HepG2 (cell line): Measurements from ENCODE around the gene ZNF618. TPM values are rescaled to one million over a fixed set of nuclear protein-coding genes. Genes with fewer than 3 reads are reported as not detected.

ENCODE experiments used
- ATF6 ChIP-seq: sonication (generic); formaldehyde crosslinking; conservative IDR thresholded peaks from 2 replicates; pipeline ENCODE4 v1.4.0; 2020; ENCODE audit warnings: missing genetic modification reagents
- BCLAF1 ChIP-seq: fragments of 450-650 bp; IDR thresholded peaks from 2 replicates; pipeline ENCODE4 v1.6.1; 2017; ENCODE audit warnings: mild to moderate bottlenecking
- FOXJ3 ChIP-seq: sonication (generic); formaldehyde crosslinking; IDR thresholded peaks from 2 replicates; pipeline ENCODE4 v1.4.0; 2020; ENCODE audit warnings: missing genetic modification reagents, mild to moderate bottlenecking, borderline replicate concordance
- FOXK1 ChIP-seq: sonication (generic); formaldehyde crosslinking; IDR thresholded peaks from 2 replicates; pipeline ENCODE4 v1.4.0; 2020; ENCODE audit warnings: low read depth, missing genetic modification reagents, borderline replicate concordance
- HIVEP1 ChIP-seq: sonication (generic); formaldehyde crosslinking; IDR thresholded peaks from 2 replicates; pipeline ENCODE4 v1.4.0; 2020; ENCODE audit warnings: mild to moderate bottlenecking, missing genetic modification reagents
- MTERF4 ChIP-seq: sonication (generic); formaldehyde crosslinking; IDR thresholded peaks from 2 replicates; pipeline ENCODE4 v1.8.0; 2023; ENCODE audit warnings: mild to moderate bottlenecking, missing genetic modification reagents
- PHB2 ChIP-seq: fragments of 450-650 bp; IDR thresholded peaks from 2 replicates; pipeline ENCODE4 v1.6.1; 2018; ENCODE audit not compliant: partially characterized antibody
- RXRB ChIP-seq: IDR thresholded peaks from 2 replicates; pipeline ENCODE4 v1.6.1; 2016; ENCODE audit warnings: borderline replicate concordance, missing genetic modification reagents, missing compliant biosample characterization
- SKIL ChIP-seq: sonication (generic); formaldehyde crosslinking; IDR thresholded peaks from 2 replicates; pipeline ENCODE4 v1.8.0; 2022; ENCODE audit warnings: missing genetic modification reagents, mild to moderate bottlenecking, moderate library complexity, borderline replicate concordance
- THAP7 ChIP-seq: sonication (generic); formaldehyde crosslinking; IDR thresholded peaks from 2 replicates; pipeline ENCODE4 v1.8.1; 2023; ENCODE audit warnings: mild to moderate bottlenecking, missing genetic modification reagents
- ZFP37 ChIP-seq: sonication (generic); formaldehyde crosslinking; IDR thresholded peaks from 2 replicates; pipeline ENCODE4 v1.4.0; 2020; ENCODE audit warnings: missing genetic modification reagents, borderline replicate concordance
- ZFP82 ChIP-seq: sonication (generic); formaldehyde crosslinking; IDR thresholded peaks from 2 replicates; pipeline ENCODE4 v1.5.1; 2020; ENCODE audit warnings: mild to moderate bottlenecking, missing genetic modification reagents, borderline replicate concordance
- ZNF44 ChIP-seq: sonication (generic); formaldehyde crosslinking; IDR thresholded peaks from 2 replicates; pipeline ENCODE4 v1.5.1; 2020; ENCODE audit warnings: mild to moderate bottlenecking, missing genetic modification reagents
- ZNF546 ChIP-seq: sonication (generic); formaldehyde crosslinking; conservative IDR thresholded peaks from 2 replicates; pipeline ENCODE4 v1.8.1; 2023; ENCODE audit warnings: mild to moderate bottlenecking, missing genetic modification reagents
- ZNF770 ChIP-seq: sonication (generic); formaldehyde crosslinking; IDR thresholded peaks from 2 replicates; pipeline ENCODE4 v1.5.0; 2020; ENCODE audit warnings: mild to moderate bottlenecking, missing genetic modification reagents
- ZNF776 ChIP-seq: sonication (generic); formaldehyde crosslinking; IDR thresholded peaks from 2 replicates; pipeline ENCODE4 v1.4.0; 2020; ENCODE audit warnings: mild to moderate bottlenecking, missing genetic modification reagents
- polyA plus RNA-seq, 8 experiments: library from polyadenylated mRNA; depleted of rRNA in 3 of 8; stranded (reverse) in 7 of 8; unstranded in 1 of 8; fragments of >200 nt; fragmentation: Illumina TruSeq in 4 of 8; extraction: Trizol in 4 of 8; gene quantifications; 2 replicates each; pipeline versions ENCODE4 v1.2.1 to v1.2.3, GENCODE V29; 2011 to 2016; ENCODE audit warnings: low read depth in 4 of 8, missing spikeins in 1 of 8, mixed read lengths in 1 of 8; ENCODE audit not compliant: insufficient read depth in 1 of 8
- total RNA-seq, 5 experiments: library from RNA; depleted of rRNA; stranded (reverse); fragments of >200 nt; fragmentation: Illumina TruSeq; extraction: Trizol; gene quantifications; 2 replicates each; pipeline ENCODE4 v1.2.3, GENCODE V29; 2016; ENCODE audit warnings: low read depth in 1 of 5
- TF ChIP-seq, protein P1 (sequence below): sonication (generic); formaldehyde crosslinking; IDR thresholded peaks from 2 replicates; pipeline ENCODE4 v1.5.0; 2020; ENCODE audit warnings: missing genetic modification reagents, mild to moderate bottlenecking, borderline replicate concordance

Gene ZNF618
- total and polyA plus RNA-seq, 2 of the 13 experiments (the other 11 are each of a cell fraction or from before 2014, with no cell fraction given), result 0.07 TPM

GRCh38 chr9:114061830-114062474, 185.8 kb downstream of the ZNF618 start (continued):
- TF ChIP-seq ZNF44 (CRISPR knock-in tag) (no peak), ZFP82 (CRISPR knock-in tag) (no peak), ZFP37 (CRISPR knock-in tag) (no peak), ZNF546 (CRISPR knock-in tag) (no peak), BCLAF1 (no peak), THAP7 (CRISPR knock-in tag) (no peak), FOXJ3 (CRISPR knock-in tag) (no peak), SKIL (CRISPR knock-in tag) (peak; percentile 89), RXRB (CRISPR knock-in tag) (peak; percentile 82; the same call in 1 of the 2 replicates), FOXK1 (CRISPR knock-in tag) (peak; percentile 69; the same call in 1 of the 2 replicates), ZNF770 (CRISPR knock-in tag) (no peak), HIVEP1 (CRISPR knock-in tag) (no peak), PHB2 (no peak), ATF6 (CRISPR knock-in tag) (no peak), MTERF4 (CRISPR knock-in tag) (no peak), ZNF776 (CRISPR knock-in tag) (no peak)
- TF ChIP-seq, protein P1, sequence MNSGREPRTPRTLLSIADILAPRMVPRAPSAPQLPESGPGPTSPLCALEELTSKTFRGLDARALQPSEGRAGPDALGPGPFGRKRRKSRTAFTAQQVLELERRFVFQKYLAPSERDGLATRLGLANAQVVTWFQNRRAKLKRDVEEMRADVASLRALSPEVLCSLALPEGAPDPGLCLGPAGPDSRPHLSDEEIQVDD (CRISPR knock-in tag), result no peak
